ENCODE data around the gene HS6ST1.

The HS6ST1 gene

DNA sequence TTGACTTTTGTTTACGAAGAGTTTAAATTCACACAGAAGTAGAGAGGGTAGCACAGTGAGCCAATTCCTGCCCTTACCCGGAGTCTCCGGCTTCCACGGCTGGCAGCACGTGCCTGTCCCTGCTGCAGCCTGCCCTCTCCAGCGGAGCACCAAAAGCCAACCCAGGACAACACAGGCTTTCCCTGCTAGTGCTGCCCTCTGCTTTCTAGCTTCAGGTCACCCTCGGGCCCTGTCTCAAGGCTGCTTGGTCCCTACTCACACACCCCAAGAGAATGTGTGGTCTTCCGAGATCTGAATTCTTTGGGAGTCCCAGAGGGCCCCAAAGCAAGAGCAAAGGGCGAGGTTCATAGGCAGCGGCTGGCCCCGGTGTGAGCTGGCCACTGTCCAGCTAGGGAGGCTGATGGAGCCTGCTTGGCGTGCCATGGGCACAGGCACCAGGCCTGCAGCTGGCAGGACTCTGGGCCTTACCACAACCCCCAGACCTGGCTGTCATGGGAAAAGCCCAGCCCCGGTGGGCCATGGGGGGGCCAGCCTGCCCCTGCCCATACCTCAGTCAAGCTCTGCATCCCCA is 7.0 kb upstream of the HS6ST1 start:
- TF ChIP-seq, protein P1, sequence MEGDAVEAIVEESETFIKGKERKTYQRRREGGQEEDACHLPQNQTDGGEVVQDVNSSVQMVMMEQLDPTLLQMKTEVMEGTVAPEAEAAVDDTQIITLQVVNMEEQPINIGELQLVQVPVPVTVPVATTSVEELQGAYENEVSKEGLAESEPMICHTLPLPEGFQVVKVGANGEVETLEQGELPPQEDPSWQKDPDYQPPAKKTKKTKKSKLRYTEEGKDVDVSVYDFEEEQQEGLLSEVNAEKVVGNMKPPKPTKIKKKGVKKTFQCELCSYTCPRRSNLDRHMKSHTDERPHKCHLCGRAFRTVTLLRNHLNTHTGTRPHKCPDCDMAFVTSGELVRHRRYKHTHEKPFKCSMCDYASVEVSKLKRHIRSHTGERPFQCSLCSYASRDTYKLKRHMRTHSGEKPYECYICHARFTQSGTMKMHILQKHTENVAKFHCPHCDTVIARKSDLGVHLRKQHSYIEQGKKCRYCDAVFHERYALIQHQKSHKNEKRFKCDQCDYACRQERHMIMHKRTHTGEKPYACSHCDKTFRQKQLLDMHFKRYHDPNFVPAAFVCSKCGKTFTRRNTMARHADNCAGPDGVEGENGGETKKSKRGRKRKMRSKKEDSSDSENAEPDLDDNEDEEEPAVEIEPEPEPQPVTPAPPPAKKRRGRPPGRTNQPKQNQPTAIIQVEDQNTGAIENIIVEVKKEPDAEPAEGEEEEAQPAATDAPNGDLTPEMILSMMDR (IDR thresholded peaks at IDR 0.05; ENCODE audit: low read depth, low read length): no peak
- DNase-seq (ENCODE audit: extremely low read depth, low read depth): no peak

DNA sequence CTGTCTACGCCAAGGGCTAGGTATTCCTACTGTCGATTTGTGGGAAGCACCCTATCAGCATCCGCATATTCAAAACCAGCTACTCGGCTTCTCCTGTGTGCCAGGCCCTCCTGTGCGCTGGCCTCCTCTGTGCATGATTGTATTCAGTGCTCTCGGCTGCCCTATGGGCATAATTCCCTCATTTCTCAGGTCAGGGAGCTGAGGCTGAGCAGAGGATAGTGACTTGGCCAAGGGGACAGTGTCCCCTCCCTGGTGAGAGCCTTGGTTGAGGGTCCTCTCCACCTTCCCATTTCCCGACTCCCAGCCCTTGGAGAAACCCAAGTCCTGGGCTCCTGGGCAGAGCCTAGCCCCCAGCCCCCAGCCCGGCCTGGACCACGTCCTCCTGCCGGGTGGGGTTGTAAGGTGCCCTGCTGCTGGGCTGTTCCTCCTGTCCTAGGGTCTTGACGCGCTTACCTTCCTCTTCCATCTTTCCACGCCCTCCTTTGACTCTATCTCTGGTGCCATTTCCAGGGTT is 6.3 kb upstream of the HS6ST1 start:
- TF ChIP-seq, protein P1 (IDR thresholded peaks at IDR 0.05; ENCODE audit: low read depth, low read length): no peak
- no peak for DNase-seq (ENCODE audit: extremely low read depth, low read depth)

DNA sequence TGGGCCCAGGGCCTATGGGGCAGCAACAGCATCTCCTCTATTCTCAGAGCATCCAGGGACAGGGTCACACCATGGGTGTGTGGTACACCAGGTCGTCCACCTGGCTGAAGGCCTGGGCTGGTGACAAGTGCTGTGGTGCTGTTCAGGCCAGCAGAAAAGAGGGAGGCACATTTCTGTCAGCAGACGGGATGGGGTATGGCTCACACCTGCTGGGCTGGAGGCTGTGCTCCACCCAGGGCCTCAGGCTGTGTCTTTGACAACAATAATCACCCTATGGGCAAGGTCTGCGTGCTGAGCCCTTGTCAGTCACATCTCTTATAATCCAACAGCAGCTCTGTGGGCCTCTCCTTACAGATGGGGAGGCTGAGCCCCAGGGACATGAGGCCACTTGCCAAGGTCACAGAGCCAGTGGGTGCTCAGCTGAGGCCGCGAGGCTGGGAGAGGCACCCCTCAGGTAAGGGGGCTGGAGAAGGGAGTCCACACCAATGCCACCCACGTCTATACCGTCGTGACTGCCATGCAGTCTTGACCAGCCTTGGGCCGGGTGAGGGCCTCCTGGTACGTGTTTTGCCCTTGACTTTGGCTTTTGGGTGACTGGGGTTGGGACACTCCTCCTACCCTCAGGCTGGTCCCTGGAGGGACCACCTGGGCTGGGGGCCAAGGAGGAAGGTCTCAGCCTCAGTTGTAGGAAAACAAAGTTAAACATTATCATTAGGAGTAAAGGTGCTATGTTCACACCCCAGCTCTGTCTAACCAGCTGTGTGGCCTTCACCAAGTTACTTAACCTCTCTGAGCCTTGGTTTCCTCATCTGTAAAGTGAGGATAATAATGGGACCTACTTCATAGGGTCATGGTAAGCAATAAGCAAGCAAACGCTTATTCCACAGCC is 5.6 kb upstream of the HS6ST1 start:
- no peak for DNase-seq (ENCODE audit: extremely low read depth, low read depth)
- TF ChIP-seq, protein P1 (IDR thresholded peaks at IDR 0.05; ENCODE audit: low read depth, low read length): no peak

DNA sequence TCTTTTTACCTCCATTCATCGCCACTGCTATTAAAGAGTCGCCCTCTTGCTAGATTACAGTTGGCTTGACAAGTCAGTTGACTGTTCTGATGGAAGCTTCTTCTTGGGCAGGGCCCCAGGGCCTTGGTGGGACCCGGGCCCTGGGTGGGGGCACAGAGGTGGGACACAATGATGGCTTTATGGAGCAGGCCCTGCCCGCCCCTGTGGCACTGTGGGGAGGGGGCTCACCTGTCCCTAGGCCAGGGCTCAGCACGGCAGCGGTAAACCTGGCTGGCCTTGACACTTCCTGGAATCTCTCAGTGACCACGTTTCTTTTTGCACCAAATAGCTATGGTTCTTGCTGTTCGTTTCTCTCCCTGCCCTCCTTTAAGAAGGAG is 4.9 kb upstream of the HS6ST1 start:
- DNase-seq (ENCODE audit: extremely low read depth, low read depth): no peak
- TF ChIP-seq, protein P1 (IDR thresholded peaks at IDR 0.05; ENCODE audit: low read depth, low read length): no peak

DNA sequence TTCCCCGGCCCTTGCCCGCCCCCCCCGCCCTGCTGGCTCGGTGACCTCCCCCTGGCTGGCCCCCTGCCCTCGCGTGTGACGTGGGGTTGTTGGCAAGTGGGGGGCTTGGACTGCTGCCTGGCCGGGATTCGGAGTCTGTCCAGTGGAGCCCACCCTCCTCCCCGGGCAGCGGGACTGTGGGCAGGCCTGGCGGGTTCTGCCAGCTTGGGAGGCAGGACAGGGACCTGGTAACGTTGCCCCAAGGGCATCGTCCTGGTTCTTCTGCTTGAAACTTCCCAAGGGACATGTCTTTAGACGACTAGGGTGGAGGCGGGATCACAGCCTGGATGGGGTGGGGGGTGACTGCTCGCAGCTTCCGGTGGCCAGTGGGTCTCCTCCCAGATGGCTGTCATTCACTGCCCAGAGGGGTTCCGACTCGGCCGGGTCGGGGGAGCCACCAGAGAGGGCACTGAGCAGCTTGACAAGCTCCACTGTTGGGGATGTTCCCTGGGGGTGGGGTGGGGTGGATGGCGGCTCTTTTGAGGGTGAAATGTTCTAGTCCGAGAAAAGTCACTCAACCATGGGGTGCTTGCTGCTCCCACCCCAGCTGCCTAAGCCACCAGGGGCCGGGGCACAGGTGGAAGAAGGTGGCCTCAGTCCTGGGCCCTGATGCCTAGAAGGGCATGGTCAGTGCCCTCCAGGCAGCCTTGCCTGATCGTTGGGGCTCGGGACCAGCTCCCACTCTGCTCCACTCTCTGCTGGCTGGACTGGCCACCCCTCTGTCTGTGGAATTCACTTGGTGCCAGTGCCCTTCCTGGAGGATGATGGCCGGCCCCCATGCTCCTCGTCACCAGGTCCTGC is 4.3 kb upstream of the HS6ST1 start:
- no peak for DNase-seq (ENCODE audit: extremely low read depth, low read depth)
- TF ChIP-seq, protein P1 (IDR thresholded peaks at IDR 0.05; ENCODE audit: low read depth, low read length): no peak

DNA sequence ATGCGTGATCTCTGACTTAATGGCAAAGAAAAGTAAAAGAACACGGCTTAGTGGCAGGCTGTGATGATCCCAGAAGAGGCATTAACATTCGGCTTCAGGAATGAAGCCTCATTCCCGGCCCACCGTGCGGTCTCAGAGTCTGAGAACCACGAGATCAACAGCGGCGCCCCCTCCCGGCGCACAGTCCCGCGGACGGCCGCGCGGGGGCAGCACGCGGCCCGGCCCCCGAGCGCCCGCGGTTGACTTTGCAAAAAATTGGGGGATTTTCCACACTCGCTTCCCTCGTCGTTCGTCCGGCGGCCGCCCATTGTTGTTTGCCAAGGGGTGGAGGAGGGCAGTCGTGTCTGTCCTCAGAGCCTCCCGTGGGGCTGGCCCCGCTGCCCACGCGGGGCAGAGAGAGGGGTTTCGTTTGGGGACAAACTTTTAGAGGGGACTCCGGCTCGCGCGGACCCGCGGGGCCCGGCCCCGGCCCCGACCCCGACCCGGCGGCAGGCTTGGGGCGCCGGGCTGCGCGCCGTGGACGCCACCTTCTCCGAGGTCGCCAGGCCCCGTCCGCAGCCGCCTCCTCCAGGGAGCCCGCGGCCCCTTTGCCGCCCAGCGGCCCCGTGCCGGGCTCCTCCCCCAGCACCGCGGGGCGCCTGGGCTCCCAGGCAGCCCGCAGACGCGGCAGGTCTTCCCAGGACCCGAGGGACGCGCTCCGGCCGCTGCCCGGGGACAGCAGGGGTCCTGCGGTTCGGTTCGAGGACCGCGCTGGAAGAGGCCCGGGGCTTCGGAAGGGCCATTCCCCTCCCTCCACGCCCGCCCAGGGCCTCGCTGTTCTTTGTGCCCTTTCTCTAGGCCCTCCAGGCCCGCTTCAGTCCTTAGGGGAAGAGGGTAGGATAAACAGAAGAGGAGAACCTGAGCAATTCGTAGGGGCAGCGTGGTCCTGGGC is 3.4 kb upstream of the HS6ST1 start:
- TF ChIP-seq, protein P1 (IDR thresholded peaks at IDR 0.05; ENCODE audit: low read depth, low read length): peak; percentile 52

More for the DNA sequence above, 3.4 kb upstream of the HS6ST1 start:
- peak; percentile 57 for DNase-seq (ENCODE audit: extremely low read depth, low read depth)
